ENCODE data around the gene CDYL.

CDYL gene

DNA sequence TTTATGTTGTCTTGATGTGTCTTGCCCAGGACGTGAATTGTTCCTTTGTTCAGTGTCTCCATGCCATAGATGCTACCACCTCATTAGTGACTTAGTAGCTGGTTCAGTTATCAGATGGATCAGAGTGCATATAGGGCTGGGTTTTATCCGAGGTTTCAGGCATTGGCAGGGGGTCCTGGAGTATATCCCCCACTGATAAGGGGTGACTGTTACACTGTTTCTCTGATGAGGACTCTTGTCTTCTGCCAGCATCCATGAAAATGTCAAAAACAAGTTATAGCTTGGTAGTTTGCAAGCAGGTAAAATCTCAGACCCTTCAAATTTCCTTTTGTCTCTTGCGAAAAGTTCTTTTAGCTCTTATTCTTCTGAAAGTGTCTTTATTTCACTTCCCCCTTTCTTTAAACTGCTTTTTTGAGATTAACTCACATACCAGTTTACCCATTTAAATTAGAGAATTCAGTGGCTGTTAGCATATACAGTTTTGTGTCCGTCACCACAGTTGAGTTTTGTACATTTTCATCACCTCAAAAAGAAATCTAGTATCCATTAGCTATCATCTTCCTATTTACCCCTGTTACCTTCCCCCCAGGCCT is 109.2 kb downstream of the CDYL start:
- no peak for DNase-seq

DNA sequence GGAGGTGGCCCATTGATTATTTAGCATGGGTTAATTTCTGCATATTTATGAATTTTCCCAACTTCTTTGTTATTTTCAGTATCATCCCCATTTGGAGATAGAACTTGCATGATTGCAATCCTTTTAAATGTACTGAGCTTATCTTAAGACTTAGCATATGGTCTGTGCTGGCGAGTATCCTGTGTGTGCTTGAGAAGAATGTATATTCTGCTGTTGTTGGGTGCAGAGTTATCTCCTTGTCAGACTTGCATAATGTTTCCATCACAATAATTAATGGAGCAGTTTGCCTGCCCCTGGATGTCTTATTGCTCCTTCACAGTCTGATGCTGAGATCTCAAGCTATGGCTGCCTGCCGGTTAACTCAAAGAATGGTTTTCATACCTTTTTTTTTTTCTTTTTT is 112.6 kb downstream of the CDYL start:
- no peak for DNase-seq

DNA sequence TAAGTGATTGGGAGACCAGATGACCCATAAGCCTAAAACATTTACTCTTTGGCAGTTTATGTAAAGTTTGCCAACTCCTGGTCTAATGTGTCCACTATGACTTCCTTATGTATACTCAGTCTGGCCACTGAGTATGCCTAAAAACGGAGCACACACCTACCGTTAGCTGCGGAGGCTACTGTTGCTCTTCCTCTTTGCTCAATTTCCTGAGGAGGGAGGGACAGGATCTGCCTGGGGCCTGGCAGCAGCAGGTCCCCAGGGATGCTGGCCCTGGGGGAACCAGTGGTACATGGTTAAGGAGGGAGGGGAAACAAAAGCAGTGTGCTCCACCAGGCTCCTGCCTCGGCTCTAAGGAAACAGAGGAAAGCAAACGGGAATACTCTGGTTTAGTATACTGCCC is 113.5 kb downstream of the CDYL start:
- no peak for DNase-seq

DNA sequence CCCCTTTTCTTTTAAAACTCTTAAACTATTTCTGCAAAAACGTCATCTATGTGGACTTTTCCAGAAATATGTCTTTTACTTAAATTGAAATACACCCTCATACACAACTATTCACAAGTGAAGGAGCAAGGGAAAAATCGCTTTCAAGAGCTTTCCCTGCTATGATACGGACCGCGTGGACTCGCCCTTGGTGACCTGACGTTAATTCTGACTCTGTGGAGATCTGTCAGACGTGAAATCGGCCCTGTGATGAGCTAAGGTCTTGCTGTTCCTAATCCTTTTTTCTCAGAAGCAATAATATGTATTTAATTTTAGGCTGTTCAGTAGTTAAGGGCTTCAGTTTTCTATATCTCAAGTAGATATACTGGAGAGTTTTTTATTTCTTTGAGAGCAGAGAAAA is 114.0 kb downstream of the CDYL start:
- no peak for DNase-seq

DNA sequence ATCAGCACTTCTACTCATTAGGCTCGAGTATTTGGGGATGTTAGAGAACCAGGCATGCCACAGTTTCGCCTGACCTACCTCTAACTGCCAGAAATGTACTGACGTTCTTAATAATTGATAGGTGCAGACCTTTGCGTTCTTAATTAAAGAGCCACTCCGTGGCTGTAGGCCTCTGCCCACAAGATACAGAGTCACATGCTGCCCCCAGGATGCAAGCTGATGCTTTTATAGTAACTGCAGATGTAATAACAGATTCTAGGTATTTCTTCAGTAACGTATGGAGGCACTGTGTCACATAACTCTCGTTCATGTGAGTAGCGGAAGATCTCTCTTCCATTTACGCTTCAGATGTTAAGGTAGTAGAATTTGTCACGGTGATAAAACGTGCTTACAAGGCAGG is 114.4 kb downstream of the CDYL start:
- no peak for DNase-seq

DNA sequence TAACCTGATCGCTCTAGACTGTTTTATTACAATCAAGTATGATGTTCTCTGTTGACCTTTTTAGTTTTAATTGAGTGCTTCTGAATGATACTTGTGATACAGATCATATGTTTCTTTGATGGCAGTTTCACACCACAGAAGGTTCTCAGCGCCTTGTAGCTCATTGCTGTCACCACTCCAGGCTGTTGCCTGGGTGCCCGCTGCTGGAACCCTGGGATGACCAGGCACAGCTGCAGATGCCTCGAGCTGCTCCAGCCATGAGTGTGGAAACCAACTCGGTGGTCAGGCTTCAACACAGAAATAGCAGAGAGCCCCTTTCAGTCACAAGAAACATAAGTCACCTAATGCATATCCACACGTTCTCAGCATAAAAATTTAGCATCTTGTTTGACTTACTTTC is 114.9 kb downstream of the CDYL start:
- DNase-seq = no peak

DNA sequence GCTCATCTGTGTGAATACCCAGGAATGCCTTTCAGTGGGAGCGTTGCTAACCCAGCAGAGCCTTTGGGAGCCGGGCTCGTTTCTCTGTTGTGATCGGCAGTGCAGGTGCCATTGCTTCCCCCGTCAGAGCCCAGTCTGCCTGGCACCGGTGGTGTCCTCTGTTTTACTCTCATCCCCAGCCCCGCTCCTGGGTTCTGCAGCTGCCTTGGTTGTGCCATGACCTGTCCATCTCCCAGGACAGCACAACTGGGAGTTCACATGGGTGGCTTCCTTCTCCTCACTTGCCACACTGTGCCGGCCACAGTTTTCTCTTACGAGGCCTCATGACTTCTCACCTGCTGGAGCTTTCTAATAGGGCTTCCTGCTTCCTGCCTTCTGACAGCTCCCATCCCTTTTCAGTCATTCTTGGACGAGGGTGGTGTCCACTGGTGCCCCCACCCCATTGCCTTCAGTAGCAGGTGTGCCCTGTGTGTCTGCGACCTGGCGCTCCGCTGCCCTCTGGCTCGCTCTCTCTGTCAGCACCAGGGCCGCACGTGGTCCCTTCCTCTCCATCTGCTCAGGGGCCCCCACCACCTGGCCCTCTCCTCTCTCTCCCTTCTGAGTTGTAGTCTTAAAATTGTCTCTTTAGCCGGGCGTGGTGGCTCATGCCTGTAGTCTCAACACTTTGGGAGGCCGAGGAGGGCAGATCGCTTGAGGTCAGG is 116.7 kb downstream of the CDYL start:
- no peak for DNase-seq

DNA sequence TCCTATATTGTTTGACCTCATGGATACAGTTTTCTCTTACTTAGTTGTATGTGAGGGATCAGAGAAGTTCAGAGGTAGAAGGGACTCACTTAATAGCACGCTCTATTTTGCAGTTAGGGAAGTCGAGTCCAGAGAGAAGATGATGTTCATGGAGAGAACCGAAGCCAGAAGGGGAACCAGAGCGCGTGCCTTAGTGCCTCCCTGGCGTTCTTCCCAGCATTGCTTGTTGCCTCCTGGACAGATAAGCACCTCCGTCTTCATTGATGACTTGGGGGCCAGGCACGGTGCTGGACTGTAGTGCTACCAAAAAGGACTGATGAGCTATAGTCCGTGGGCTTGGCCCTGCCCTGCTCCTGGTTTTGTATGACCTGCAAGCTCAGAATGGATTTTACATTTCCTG is 117.8 kb downstream of the CDYL start:
- DNase-seq = no peak

DNA sequence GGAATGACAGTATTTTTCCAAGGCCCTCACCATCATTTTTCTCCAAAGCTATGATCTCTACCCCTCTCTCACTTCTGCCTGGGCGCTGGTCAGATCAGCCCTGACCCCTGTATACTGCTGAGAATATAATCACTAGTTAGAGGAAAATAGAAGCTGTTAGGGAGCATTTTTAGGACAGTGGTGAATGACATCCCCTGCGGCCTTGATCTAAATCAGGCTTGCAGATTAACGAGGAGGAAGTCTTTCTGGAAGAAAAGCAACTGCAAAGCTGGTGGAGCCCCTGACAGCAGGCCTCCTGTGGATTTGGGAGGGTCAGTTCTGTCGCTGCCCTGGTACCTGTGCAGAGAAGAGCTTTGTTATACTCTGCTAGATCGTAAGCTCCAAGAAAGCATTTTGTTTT is 119.8 kb downstream of the CDYL start:
- no peak for DNase-seq

DNA sequence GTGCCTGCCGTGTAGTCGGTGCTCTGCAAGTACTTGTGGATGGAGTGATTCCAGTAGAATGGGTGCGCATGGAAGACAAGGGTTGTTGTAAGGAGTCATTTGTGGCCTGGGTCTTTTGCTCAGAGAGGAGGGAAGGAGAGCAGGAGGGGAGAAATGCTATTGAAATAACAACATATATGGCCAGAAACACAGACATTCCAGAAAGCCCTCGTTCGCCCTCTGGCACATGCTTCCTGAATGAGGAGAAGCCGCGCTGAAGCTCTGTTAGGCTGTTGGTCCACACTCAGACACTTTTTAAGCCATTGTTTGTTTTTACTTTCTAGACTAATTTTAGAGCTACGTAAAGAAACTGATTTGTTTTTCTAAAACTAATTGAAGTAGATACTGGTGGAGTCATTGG is 120.2 kb downstream of the CDYL start:
- DNase-seq = no peak

DNA sequence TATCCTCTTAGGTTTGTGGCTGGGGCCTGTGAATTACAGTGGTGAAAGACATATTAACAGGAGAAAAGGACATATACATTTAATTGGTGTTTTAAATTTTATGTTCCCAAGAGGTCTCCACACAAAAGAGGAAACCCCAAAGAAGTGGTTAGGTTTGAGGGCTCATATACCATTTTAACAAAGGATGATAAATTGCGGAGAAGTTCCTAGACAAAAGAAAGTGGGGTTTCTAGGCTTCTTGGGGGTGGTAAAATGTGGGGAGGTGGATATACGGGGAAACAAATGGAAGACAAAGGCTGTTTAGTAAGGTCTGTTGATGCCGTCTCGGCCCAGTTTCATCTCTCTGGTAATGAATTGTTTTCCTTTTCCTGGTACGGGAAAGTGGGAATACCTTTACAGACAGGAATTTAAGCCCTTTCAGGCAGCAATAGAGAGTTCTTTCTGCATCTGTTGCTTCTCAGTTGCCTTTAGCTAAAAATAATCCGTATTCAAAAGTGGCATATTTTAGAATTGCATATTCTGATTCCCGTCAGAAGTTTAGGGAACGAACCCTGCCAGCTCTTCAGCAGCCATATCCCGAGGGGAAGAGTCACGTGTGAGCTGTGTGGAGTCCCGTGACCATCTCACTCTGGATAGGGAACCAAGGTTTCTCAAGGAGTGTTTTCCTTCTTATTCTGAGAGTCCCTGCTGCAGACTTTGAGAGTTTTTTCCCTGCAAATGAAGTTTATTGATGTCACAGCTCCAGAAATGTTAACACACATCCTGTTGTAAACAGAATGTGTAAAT is 123.2 kb downstream of the CDYL start:
- DNase-seq = no peak

DNA sequence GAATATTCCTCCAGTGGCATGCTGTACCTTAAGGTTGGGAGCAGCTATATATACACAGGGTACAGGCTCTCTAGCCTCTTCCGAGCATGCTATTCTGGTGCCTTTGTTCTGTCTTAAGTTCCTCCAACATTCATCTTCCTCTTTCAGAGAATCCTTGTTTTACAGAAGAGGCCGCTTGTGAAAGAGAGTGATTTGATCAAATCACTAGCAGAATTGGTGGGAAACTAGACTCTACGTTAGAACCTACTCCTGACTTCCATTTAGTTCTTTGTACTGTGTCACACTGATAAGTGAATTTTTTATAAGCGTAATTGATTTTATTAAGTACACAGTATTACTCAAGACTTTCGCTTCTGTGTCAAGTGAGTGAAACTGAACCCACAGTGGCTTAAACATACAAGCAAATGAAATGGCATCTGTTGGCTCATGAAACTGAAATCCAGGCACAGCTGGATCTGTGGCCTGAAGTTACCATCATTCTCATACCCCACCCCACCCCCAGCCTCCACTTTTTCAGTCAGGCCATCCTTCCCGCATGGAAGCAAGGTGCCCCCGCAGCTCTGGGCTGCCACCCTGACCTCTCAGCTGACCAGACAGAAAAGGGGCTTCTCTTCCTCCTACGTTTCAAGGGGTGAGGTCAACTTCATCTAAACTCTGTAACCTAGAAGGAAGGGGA is 125.3 kb downstream of the CDYL start:
- no peak for DNase-seq

DNA sequence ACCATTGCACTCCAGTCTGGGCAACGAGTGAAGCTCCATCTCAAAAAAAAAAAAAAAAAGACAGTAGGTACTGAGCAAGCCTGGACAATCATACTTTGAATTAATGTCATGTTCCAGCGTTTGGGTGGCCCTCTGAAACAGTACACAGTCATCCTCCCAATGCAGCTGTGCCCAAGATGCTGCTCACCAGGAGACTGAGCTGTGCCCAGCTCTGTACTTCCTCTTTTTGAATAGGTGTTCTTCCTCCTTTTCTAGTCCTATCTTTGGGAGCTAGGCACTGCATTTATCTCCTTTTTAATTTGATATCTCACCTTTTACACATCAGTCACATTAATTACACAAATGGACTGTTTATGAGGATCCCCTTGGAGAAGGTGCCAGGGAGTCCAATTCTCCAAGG is 126.2 kb downstream of the CDYL start:
- no peak for DNase-seq

DNA sequence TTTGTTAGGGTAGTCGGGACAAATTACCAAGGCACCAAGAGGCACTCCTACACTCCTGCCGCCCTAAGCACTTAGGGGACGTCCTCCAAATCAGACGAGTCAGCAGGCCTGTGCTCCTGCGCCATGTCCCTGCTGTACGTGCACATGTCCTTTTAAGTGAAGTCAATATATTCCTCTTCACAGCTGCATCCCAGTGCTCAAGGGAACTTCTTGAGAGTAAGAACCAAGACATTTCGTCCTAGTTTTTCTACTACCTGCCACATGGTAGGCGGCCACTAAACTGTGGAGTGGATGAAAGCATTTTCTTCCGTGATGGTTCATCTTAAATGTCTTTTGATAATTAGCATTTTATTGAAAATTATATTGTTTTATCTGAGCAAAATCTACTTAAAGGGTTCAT is 126.9 kb downstream of the CDYL start:
- DNase-seq = no peak

DNA sequence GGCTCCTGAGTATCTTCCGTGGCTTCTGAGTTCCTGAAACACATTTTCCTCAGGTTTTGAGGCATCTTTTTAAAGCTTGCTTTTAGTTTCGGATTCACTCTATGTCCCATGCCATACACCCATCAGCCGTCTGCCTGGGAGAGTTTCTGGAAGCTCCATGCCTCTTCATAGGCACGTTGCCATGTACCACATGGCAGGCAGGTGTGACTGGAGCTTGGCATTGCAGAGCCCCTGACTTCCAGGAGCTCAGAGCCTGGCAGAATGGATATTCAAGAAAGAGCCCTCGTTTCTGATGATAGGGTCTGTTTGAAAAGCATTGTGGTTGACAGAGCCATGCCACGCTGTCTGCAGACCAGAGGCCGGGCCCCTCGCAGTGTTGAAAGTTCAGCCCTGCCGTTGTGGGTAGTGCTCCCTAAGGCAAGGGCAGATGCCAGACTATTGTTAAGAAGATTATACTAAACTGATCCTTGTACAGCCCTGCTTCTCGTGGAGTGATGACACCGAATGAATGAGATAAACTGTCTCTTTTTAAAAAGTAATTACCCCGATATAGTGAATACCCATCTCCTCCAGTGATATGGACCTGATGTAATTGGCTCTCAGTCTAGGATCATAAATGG is 127.7 kb downstream of the CDYL start:
- DNase-seq = no peak

DNA sequence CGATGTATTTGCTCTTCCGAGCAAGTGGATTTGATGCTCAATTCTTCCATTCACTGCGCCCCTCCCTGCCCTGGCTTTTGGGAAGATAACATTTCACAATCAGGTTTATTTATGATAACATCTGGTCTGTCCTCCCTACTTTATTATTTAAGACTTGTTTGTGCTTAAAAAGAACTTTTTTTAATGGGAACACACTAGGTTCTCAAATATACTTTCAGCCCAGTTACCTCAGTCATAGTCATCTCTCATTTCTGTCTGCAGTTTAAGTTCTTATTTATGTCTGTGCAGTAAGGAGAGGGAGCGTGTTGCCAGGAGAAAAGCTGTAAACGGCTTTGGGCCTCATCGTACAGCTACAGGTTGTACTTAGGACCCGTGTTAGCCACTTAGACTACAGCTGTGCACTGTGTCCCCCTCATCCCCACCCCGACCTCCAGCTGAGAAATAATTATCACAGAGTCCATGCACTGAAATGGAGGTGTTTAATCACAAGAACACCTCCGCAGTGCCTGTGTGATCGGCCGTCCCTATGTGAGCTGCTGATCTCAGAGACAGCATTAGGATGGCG is 128.3 kb downstream of the CDYL start:
- no peak for DNase-seq

DNA sequence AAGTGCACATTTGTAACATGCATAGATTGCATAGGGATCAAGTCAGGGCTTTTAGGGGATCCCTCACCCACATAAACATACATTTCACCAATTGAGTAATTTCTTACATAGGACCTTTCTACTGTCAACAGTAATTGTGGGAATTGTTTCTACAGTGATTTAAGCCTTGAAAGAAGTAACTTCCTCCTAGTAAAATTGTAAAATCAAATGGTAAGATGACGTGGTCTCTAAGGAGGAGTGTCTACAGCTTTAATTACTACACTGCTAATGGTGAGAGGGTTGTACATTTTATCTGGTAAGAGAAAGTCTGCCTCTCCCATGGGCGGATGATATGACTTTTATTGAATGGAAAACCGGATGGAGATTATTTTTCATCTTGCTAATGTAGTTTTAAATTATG is 129.6 kb downstream of the CDYL start:
- no peak for DNase-seq

DNA sequence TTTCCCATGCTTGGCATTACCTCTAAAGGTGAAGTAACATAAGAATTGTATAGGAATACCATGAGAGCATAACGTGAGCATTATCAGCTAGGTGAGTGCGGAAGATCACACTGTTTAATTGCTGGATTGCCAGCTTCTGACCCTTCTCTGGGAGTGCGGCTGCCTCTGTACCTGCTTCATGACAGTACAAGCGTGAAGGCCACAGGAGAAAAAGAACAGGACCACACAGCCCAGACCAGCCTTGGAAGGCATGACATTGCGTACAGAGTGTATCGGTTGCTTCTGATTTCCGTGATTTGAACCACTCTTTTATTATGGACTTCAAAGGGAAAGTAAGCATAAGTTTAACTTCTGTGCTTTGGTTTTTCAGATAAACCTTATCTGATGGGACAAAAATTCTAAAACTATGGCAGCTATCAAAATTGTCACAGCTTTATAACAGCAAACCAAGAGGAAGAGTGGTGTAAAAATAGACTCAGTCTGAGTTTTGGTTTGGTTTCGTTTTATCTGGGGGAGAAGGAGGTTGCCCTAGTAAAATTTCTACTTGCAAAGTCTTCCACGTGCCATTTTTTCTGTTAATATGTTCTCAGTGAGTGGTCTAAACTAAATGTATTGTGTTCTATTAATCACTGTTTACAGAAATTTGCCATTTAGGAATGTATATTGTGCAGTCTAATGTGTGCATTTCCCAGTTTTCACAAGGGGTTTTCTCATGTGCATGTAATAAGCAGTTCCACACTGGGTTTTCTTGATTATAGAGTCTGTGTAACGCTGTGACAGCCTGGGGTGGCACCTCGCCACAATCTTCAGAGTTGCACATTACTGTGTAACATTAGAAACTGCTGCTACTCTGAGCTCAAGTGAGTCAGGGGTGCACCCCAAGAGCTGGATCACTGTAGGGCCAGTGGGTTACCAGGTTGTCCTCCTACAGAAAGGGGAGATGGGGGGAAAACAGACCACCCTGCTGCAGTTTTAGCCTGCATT is 130.4 kb downstream of the CDYL start:
- DNase-seq = no peak

DNA sequence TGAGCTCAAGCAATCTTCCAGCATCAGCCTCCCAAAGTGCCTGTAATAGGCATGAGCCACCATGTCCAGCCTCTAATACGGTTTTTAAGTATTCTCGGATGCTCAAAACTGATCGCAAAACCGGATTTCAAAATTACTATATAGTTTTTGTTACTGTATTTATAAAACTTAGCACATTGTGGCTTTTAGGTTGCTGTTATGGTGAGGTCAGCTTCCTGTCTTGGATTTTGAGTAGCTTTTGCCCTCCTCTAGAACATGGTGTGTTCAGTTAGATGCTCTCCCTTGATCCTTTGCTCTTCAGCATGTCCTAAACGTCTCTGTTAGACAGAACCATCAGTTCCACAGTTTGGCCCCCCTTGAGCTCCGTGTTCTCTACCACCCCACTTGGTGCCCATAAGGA is 131.4 kb downstream of the CDYL start:
- DNase-seq = no peak

DNA sequence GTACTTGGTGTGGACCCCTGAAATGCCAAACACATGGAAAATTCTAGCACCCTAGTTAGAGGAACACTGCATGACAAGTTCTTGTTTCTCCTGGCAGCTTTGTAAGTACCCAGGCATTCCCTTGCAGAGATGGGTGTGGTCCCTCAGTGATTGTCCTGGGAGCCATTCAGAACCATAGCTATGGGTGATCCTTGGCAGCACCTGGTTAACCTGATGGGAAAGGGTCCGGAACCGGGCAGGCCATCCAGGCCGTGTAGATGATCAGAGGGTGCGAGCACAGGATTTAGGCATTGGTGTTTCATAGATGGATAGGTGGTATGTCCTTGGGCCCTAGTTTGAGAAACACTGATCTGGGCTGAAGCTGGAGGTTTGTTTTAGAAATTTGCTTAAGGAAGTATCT is 131.9 kb downstream of the CDYL start:
- DNase-seq = no peak

DNA sequence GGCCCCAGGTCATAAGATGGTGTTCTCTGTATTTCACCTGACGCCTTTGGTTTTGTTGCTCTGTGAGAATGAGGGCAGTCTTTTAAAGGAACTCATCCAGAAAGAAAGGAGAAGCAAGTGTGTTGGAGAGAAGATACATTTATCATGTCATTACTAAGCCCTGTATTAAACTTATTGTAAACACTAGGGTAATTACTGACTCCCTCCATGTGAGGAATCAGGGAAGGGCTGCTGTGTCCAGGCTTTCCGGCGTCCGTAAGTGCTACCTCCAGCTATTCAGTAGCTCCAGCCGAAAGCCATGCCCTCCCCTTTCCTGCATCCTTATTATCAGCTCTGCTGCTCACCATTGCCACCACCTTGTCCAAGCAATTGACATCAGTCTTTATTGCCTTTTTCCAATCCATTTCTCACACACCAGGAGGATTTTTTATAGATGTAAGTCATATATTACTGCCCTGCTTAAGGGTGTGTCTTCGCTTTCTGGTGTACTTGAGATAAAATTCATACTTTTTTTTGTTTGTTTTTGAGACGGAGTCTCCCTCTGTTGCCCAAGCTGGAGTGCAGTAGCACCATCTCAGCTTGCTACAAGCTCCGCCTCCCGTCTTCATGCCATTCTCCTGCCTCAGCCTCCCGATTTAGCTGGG is 133.0 kb downstream of the CDYL start:
- DNase-seq = no peak
